Testis (tissue), 2 donors: ENCODE results near the gene KCNIP1.

Experiments used
- POLR2A ChIP-seq: fragments of 450-650 bp; IDR thresholded peaks from one replicate; pipeline ENCODE4 v1.6.1; 2017; ENCODE audit warnings: antibody characterized with exemption, mild to moderate bottlenecking, moderate library complexity
- TF ChIP-seq, protein P1 (sequence below), 3 experiments: fragments of 450-650 bp in 2 of 3; fragments of 200-600 bp in 1 of 3; sonication (generic) in 1 of 3; IDR thresholded peaks; one replicate each; pipeline ENCODE4 v1.5.1; 2016 to 2019; ENCODE audit warnings: antibody characterized with exemption in 3 of 3, mild to moderate bottlenecking in 2 of 3, moderate library complexity in 1 of 3

DNA sequence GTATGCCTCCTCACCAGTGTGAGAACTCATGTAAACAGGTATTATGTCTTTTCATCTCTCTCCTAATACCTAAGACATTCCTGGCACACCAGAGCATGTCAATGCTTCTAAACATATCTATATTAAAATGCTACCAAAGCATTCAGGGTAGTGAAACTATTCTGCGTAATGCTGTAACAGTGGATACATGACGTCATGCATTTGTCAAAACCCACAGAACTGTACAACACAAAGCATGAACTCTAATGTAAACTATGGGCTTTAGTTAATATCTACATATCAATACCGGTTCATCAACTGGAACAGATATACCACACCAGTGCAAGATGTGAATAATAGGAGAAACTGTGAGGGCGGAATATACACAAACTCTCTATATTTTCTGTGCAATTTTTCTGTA lies 207.5 kb downstream of the KCNIP1 start:
- TF ChIP-seq, protein P1, sequence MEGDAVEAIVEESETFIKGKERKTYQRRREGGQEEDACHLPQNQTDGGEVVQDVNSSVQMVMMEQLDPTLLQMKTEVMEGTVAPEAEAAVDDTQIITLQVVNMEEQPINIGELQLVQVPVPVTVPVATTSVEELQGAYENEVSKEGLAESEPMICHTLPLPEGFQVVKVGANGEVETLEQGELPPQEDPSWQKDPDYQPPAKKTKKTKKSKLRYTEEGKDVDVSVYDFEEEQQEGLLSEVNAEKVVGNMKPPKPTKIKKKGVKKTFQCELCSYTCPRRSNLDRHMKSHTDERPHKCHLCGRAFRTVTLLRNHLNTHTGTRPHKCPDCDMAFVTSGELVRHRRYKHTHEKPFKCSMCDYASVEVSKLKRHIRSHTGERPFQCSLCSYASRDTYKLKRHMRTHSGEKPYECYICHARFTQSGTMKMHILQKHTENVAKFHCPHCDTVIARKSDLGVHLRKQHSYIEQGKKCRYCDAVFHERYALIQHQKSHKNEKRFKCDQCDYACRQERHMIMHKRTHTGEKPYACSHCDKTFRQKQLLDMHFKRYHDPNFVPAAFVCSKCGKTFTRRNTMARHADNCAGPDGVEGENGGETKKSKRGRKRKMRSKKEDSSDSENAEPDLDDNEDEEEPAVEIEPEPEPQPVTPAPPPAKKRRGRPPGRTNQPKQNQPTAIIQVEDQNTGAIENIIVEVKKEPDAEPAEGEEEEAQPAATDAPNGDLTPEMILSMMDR (IDR thresholded peaks at IDR 0.05) = no peak
- TF ChIP-seq POLR2A = no peak
